HG03039 (cell line): ENCODE data around the gene MYO1D.

ENCODE experiments used
- ATAC-seq: cut with Tn5 transposase; IDR thresholded peaks from one replicate; pipeline ENCODE4 v1.9.1; 2021; ENCODE audit warnings: mild to moderate bottlenecking, moderate library complexity; ENCODE audit not compliant: unreplicated experiment

Gene MYO1D

DNA sequence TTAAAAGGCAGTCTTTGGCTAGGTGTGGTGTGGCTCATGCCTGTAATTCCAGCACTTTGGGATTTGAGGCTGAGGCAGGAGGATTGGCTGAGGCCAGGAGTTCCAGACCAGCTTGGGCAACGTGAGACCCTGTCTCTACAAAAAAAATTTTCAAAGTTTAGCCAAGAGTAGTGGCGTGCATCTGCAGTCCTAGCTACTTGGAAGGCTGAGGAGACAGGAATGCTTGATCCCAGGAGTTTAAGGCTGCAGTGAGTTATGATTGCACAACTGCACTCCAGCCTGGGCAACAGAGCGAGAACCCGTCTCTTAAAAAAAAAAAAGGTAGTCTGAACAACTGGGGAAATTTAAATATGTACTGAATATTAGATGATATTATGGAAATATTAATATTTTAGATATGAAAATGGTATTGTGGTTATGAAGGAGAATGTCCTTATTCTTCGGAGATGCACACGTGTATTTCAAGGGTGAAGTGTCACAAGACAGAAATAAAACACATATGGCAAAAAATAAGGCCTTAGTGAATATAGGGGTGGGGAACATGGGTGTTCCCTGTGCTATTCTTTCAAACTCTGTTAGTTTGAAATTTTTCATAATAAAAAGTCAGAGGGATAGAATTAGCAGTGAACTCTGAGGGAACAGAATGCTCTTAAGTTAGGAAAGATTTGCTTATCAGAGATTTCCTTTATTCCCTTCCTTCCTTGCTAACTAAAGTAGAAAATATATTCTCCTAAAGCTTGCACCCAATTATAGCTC lies 245.4 kb downstream of the MYO1D start:
- ATAC-seq: no peak

- ATAC-seq: no peak
Observed at GRCh38 chr17:32629563-32630190, 247.2 kb downstream of the MYO1D start.

DNA sequence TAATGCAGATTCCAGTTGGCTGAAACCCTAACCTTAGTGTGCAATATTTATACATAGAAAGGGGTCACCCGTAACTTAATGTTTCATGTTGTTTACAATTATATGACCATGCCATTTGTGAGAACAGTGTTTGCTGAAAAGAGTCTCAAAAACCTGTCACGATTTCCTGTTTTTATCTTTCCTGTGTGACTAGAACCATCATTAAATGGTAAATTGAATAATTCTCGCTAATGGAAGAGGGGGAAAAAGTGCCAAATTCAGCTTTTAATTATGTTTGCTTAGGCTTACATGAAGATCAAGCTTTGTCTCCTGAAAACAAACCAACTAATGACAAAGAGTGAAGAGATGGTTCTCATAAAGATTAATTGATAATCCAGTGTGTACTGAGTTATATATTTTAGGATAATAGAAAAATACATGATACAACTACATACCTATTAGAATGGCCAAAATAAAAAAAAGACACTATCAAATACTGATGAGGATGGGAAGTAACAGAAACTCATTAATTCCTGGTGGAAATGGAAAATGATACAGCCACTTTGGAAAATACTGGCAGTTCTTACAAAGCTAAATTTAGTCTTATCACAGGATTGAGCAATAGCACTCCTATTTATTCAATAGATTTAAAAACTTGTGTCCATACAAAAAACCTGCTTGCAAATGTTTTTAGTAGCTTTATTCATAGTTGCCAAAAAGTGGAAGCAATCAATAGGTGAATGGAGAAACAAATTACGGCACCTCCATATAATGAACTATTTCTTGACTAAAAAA lies 248.5 kb downstream of the MYO1D start:
- ATAC-seq: no peak

DNA sequence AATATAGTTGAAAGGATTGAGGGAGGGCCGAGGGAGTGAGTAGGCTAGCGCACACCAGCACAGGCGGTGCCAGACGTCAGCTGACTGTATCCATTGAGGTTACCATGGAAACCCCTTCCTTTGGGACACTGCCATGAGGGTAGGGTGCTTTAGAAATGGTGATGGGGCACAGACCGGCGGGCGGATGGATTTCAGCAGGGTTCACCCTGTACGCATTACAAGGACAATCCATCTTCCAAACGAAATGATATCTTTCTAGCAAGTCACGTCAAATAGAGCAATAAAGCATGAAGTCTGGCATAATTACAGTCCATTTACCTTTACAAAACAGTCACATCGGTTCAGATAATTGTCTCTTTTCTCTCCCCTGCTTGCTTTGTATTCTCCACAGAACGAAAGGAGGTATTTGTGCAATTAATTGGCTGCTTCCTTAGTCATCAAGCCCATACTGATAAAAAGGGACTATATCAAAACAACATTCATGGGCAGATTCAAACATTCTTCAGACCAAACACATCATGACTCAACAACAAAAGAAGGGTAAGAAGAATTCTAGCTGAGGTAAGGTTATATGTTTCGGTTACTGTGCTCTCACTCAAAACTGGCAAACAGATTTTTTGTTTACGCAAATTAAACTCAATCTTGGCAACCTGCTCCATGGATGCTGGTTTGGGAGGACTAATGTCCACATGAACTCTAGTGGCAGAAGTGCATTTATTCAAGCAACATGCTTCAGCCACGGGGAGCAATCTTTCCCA lies 249.5 kb downstream of the MYO1D start:
- ATAC-seq: no peak

GRCh38 chr17:32626379-32626791 lies 250.5 kb downstream of the MYO1D start:
- no peak for ATAC-seq

DNA sequence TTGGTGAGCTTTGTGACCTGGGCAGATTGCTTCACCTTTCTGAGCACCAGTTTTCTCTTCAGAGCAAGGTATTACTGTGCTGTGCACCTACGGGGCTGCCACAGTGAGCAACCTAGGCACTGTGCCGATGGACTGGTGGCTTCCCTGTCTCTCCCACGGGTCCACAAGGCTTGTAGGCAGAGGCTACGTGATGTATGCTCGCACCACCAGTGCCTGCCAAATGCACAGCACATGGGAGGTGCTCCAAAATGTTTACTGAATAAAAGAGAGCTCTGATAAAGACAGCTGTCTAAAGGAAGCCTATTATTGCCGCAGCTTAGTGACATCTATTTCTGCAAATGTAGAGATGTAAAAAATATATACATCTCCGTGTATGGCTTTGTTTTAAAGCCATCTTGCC lies 251.0 kb downstream of the MYO1D start:
- no peak for ATAC-seq

DNA sequence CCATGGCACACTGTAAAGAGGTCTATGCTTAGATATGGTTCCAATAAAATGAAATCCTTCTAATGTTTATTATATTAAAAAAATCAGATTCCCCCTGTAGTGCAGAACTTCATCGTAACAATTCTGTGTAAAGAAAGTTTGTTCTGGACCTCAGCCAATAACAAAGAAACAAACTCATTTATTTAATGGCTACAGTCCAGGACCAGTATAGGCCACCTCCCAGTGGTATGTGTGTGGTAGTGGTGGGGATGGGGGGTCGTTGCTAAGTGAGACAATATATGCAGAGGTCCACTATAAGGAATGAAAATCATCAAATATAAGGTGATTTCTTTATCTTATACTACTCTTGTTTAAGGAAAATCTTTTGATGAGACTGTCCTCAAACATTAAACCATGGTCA lies 253.7 kb downstream of the MYO1D start:
- no peak for ATAC-seq

DNA sequence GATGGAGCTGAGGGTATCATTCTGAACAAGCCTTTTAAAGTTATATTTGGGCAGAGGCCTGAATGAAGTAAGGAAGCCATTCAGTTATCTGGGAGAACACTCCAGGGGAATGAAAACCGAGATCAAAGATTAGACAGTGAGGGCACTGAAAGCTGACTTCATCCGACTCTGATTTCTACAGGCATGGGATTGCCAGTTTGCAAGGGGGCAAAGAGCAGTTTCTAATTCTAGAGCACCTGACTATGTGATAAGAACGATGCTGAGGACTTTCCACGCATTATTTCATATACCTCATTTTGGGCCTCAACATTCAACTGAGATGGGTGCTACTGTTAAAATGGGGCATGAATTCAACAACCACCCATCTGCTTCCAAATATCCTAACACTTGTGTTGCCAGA lies 254.4 kb downstream of the MYO1D start:
- ATAC-seq: no peak

DNA sequence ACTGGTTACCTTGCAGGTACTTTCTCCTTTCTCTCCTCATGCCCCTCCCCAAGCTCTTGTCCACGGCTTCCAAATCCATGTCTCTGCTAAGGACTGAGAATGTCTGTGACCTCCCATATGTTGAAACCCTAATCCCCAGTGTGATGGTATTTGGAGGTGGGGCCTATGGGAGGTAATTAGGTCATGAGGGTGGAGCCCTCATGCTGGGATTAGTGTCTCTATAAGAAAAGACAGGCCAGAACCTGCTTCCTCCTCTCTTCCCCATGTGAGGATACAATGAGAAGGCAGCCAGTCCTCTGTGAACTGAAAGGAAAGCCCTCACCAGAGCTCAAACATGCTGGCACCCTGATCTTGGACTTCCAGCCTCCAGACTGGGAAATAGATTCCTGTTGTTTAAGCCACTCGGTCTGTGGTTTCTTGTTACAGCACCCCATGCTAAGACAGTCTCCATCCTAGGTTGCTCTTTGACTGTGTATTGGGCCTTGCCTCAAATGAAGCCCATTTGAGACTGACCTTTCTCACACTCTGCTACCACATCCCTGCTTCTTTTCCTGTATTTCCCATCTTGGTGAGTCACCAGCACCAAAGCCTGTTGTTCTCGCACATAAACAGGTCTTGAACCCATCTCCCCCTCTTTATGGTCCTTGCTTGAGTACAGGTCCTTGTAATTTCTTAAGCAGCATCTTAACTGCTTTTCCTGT lies 255.2 kb downstream of the MYO1D start:
- ATAC-seq: no peak

- no peak for ATAC-seq
Observed at GRCh38 chr17:32615326-32615725, 261.6 kb downstream of the MYO1D start.

- ATAC-seq: no peak
Observed at GRCh38 chr17:32610943-32611342, 266.0 kb downstream of the MYO1D start.

DNA sequence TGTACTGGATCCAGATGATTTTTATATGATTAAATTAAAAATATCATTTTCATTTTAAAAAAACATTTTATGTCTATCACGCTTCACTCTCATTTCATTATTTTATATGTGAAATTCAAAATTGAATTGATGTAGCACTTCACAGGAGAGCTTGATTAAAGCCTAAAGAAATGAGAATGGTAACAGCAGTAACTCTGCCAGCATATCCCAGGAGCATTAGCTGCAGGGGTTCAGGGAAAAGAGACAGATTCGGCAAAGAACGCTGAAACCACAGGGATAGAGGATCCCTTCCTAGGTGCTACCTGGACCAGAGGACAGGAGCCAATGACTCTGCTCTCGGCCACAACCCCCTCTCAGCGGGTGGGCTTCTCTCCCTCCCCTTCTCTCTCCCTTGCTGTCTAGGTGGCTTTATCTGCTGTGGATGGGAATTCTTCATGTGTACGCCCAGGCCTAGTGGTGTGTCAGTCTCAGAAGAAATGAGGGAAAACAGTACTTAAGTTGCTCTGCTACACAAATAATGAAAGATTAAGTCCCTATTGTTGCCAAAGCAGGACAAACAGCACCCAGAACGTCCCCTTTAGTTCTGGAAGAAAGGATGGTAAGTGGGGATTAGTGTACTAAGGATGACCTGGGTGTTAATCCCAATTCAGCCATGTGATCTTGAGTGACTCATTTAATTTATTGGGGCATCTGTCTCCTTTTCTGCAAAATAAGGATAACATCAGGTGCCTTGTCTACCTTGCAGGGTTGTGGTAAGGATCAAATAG lies 266.9 kb downstream of the MYO1D start:
- no peak for ATAC-seq

DNA sequence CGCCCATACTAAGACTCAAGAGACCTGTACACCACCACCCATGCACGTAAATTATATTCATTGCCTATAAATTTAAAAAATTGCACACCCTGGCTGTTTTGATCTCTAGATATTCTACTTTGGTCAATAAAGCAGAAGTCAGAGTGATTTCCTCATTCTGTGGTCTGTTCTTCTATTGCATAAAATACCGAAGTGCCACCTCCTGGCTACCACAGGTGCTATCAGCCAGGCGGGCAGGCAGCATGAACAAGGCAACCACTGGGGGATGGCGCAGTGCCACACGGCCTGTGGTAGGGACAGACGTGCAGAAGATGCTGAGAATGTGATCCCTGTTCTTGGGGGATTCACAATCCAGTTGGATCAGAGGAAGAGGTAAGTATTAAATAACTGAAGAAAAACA lies 267.8 kb downstream of the MYO1D start:
- no peak for ATAC-seq

- no peak for ATAC-seq
Observed at GRCh38 chr17:32608267-32608666, 268.7 kb downstream of the MYO1D start.

DNA sequence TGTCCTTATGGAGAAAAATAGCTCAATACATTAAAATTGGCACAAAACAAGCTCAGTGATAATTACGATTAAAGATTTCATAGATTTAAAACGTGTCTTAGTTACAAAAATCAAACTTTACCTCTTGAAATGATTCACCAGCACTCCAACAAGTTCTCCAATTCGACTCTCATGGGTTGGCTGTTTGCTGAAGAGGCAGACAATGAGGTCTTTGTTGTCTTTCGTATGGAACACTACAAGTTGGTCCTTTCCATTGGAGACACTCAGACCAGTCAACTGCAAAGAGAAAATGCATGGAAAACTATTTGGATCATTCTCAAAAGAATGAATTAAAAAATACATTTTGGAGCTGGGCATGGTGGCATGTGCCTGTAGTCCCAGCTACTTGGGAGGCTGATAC lies 272.0 kb downstream of the MYO1D start:
- no peak for ATAC-seq

DNA sequence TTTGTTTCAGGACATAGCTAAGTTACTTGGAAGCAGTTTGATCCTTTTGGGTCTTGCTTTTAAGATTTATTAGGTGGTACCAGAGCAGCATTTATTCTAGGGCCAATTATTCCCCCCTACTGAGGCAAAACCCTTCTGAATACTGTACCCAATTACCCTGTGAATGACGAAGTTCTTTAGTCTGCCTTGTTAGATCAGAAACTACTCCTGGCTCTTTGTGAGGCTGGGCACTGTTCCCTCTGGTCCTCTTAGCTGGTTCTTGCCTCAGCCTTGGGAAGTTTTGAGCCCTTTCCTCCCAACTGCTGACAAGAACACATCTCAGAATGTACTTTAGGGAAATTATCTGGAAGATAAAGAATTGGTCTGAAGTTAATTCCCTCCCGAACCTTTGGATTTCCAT lies 274.5 kb downstream of the MYO1D start:
- no peak for ATAC-seq

- no peak for ATAC-seq
Observed at GRCh38 chr17:32601866-32602265, 275.1 kb downstream of the MYO1D start.

GRCh38 chr17:32596628-32597027 lies 280.3 kb downstream of the MYO1D start:
- no peak for ATAC-seq

DNA sequence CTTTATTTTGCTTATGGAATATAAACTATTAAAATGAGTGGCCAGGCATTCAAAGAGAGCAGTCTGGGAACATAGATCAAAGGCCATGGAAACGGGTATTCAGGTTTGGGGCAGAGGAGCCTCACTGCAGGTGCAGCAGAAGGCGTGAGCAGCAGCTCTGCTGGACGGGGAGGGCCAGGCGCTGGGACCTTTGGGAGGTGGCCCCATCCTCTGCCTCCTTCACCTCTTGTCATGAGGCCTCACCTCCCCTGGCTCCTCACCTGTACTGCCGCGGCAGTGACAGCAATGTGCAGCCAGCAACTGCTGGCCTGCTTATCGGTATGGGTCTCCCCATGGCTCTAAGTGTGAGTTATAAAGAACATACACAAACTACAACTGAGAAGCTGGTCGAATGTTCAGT lies 280.7 kb downstream of the MYO1D start:
- ATAC-seq: no peak

DNA sequence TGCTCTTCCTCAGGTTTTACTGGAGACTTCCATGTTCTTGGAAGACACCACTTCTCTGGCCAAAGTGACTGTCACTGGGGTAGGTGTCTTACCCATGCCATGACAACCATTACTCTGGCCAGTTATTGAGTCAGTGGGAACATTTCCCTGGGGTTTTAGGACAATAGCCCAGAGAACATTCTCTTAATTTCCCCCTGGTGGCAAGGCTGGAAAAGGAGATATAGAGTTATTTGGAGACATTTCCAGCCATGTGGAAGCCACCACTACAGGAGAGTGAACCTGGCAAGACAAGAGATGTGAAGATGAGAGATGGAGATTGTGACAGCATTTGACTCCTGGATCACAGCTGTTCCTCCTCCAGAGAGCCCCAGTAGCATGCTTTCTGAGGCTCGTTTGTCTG lies 283.9 kb downstream of the MYO1D start:
- ATAC-seq: no peak
